Measurements from ENCODE around the gene IGSF23.
"Not testable (repeated sequence)": the region's sequence is repeated elsewhere in the genome, so short reads cannot be mapped to it uniquely, and the experiment has no call there.

IGSF23 gene

GRCh38 chr19:44670027-44670426 lies 56.7 kb downstream of the IGSF23 start:
- DNase-seq: not testable (repeated sequence)

GRCh38 chr19:44671400-44671799 lies 58.0 kb downstream of the IGSF23 start, which contains the start of gene CEACAM19:
Gene CEACAM19, plus strand, starts transcription at chr19:44671482. Its CDS starts 450 bp downstream, at chr19:44671932.
- no peak for DNase-seq

- DNase-seq: no peak
Observed at GRCh38 chr19:44672226-44672625, 58.9 kb downstream of the IGSF23 start.

- no peak for DNase-seq
Observed at GRCh38 chr19:44673510-44673909, 60.1 kb downstream of the IGSF23 start.

GRCh38 chr19:44675521-44675920 lies 62.2 kb downstream of the IGSF23 start:
- no peak for DNase-seq

- no peak for DNase-seq
Observed at GRCh38 chr19:44677019-44677811, 63.9 kb downstream of the IGSF23 start.

- no peak for DNase-seq
Observed at GRCh38 chr19:44680536-44680935, 67.2 kb downstream of the IGSF23 start.

GRCh38 chr19:44681992-44682790 lies 68.8 kb downstream of the IGSF23 start:
- DNase-seq: no peak

GRCh38 chr19:44682807-44683206 lies 69.4 kb downstream of the IGSF23 start:
- DNase-seq: no peak

GRCh38 chr19:44683434-44684210 lies 70.3 kb downstream of the IGSF23 start:
- no peak for DNase-seq

- not testable (repeated sequence) for DNase-seq
Observed at GRCh38 chr19:44684396-44684795, 71.0 kb downstream of the IGSF23 start.

- DNase-seq: no peak
Observed at GRCh38 chr19:44684892-44685863, 71.8 kb downstream of the IGSF23 start.

- no peak for DNase-seq
Observed at GRCh38 chr19:44685877-44686276, 72.5 kb downstream of the IGSF23 start.

All from effector CD8-positive, alpha-beta T cell (primary cell).